Medulla oblongata (tissue), 1 donor: ENCODE measurements around the gene SST.
"Not testable (repeated sequence)": the region's sequence is repeated elsewhere in the genome, so short reads cannot be mapped to it uniquely, and the experiment has no call there.

Source experiments
- DNase-seq: peaks from one replicate; pipeline ENCODE4 v3.0.0-alpha.2; 2015; ENCODE audit errors: extremely low spot score

The SST gene

DNA sequence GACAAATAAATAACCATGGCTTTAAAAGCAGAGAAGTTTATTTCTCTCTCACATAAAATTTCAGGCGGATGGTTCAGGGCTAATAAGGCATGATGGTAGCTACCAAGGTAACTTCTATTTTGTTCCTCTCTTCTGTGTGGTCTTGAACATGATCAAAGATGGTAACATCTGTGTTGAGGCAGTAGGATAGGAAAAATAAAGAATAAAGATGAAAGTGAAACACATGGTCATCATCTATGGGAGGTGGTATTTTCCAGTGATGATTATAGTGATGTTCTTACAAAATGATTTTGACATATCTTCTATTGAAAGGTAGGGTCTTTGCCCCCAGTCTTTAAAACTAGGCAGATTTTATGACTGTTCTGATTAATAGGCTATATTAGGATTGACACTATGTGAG lies 14.2 kb upstream of the SST start:
- no peak for DNase-seq

DNA sequence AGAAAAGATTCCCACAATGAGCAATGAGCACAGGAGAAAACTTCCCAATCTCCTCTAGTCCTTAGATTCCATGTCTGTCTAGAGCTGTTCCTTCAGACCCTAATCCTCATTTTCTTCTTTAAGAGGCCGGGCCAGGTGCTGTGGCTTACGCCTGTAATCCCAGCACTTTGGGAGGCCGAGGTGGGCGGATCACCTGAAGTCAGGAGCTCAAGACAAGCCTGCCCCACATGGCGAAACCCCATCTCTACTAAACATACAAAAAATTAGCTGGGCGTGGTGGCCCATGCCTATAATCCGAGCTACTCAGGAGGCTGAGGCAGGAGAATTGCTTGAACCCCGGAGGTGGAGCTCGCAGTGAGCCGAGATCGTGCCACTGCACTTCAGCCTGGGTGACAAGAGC lies 11.6 kb upstream of the SST start:
- DNase-seq, result not testable (repeated sequence)

DNA sequence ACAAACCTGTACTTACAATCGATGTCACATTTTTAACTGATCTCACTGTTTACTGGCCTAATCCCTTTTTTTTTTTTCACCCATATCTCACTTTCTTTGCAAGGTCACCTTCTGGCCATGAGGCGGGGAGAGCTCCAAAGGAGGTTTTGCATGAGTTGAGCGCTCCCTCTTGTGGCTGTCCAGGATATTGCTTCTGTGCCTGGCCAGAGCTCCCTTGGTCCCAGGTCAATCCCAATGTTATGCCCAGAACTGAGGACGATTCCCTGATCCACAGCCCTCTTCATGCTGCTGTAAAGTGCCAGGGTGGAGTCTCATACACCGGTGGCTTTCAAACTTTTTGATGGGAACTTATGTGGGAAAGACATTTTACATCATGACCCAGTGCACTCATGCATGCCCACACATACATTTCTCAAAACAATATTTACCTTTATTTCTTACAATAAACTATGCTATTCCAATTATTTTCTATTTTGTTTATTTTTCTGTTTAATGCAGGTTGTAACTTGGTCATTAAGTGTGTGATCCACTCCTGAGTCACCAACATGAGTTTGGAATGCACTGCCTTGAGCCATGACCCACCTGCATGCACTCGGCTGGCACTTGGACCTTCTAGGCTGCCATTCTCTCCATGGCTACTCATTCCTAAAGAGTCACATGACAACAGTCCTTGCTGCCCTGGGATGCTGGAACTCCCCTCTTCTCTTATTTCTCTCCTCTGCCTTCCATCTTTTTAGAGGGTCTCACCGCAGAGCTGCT lies 9.6 kb upstream of the SST start:
- DNase-seq, result peak; percentile 85

DNA sequence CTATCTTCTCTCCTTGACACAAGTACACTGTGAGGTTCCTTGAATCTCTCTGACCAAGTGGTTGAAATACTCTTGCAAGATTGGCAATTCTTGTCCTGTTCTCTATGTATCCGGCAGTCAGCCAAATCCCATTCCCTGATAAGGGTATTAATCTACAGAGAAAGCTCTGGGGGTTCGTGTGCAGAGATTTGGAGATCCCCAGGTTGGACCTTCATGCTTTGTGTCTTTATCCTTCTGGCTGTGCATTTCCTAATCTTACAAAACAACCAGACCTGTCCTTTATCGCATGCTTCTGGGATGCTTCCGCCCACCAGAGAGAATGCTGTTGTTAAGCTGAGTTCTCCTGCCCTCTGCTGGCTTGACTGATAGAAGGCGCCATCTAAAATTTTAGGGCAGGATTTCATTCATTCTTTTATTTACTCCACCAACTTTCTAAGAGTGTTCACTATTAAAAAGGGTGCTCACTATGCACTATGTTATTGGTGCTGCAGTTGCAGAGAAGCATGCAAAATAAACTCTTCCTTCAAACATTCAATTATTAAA lies 8.6 kb upstream of the SST start:
- DNase-seq, result peak; percentile 64

DNA sequence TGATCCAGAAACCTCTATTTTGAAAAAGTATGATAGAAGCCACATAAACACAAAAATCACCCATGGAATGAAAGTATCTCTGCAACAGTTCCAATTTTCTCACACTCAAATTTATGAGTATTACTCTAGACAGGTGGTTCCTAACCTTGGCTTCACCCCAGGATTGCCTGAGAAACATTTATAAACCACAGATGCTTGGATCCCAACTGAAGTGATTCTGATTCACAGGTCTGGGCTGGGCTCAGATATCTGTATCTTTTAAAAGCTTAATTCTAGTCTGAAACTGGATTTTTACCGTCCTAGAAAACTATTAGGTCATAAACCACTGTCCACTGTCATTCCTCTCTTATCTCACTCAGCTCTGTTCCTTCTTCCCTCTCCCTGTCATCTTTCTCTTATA lies 7.4 kb upstream of the SST start:
- no peak for DNase-seq

DNA sequence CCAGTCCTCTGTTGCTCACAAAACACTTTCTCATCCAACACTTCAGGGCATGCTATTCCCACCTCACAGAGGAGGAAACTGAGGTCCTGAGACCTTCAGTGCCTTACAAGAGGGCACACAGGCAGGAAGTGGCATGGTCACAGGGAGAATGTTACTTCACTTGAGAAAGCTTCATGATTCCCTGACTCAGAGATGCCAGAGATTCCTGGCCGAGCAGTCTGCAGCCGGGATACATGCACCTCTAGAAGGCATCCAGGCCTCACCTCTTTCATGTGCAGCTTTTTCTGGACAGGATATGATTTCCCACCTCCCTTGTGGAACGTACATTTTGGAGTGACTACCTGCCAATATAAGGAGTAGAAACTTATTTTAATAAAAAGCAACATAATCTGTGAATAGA lies 2.8 kb upstream of the SST start:
- no peak for DNase-seq

DNA sequence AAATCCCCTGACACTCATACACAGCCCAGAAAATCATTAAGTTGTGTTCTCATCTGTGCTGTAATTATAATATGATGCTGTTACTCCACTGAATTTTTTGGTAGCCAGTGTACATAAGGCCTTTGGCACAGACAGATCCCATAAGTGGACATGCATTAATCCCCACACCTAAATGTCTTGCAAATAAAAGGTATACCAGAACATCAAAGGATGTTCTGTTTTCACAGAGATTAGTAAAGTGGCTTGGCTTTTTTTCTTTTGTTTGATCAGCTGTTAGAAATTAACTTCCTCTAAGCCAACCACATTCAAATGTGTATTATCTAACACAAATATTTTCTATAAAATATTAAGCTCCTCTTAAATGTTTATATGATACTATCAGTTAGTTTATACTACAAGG lies 2.7 kb downstream of the SST start:
- DNase-seq, result no peak

DNA sequence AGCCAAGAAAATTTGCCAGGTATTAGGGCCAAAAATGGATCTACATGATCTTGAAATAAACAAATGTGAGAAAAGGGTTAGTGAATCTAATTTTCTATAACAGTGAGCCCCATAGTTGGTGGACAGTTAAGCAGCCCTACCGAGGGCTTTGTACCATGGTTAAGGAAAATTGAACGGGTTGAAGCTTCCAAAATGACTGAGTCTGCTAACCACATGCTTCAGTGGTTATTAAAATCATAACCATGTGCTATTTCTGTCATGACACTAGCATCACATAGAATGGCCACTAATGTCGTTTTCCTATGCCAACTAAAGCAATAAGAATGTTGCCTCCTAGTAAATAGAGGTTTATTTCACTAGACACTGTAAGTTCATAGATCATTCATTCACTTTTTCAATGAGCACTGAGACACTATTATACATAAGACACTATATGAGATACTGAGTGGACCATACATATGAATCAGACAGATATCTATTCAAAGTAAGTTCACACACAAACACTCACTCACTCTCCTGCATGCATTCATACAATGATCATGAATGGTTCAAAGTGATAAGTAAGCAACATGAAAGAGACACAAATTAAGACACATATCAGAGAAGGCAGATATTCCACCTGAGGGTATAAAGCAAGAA lies 4.3 kb downstream of the SST start:
- no peak for DNase-seq

DNA sequence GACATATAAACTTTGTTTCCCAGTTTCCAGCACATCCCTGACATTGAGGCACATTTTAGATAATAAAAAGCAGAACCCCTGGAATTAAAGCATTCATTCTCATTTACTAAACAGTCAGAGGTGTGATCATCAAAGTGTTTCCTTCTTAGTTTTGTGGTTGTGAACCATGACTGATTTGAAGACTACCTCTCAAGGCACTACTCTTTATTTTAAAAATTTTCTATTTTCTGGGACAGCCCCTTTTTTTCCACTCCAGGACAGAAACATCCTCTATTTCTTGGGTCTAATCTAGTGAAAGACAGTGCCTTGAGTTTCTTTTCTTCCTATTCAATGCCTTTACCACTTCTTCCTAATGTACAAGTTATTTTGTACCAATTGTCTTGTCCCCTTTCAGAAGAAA lies 5.2 kb downstream of the SST start:
- no peak for DNase-seq

DNA sequence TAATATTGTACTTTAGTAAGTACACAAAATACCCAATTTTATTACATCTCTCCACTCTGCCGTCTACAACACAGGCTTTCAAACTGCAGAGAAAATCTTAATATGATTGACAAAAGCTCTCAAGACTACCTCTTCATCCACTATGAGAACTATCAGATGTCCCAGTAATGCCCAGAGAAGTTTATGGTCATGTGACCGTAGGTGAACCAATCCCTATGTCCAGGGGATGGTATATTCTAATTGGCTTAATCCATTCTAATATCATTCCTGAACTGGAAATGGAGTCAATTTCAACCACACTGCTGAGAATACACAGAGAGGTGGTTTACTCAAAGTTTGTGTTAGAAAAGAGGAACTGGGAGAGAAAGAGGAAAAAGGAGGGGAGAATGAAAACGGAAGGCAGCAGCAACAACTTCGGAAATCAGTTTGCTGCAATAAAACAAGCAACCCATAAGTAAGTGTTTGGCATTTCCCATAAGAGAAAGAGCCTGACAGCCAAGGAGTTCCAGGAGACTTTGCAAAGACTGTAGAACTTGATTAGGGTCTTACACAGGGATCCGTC lies 7.3 kb downstream of the SST start:
- no peak for DNase-seq

DNA sequence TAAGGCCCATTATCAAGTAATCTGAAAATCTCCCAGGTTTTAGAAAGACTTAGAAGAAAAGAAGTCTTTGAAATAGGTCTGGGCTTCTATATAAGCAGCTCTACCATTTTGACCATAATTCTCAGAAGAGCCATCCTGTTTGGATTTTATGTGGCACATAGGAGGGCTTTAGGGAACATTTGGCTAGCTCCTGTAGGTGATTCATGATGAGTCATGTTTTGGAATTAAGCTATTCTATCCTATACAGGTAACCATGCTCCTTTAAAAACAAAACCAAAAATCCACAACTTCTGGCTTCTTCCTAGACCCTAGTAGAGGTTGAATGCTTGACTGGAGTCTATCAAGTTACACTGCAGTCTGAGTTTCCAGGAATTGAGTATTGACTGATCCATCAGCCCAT lies 8.9 kb downstream of the SST start:
- DNase-seq, result no peak

DNA sequence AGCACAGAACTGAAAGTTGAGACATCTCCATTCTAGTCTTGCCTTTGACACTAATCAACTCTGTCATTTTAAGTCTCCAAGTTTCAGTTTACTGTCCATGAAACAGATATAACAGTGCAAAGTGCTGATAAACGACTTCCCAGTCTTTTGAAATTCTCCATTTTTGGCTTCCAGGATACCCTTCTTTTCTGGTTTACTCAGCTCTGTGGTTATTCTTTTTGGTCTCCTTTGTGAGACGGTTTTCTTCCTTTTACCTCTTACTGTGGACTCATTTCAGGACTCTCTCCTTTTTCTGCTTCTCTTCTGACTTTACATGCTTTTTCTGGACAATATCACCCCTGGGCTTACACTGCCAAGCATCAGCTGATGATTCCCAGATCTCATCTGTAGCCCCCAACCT lies 18.9 kb downstream of the SST start:
- DNase-seq, result no peak

DNA sequence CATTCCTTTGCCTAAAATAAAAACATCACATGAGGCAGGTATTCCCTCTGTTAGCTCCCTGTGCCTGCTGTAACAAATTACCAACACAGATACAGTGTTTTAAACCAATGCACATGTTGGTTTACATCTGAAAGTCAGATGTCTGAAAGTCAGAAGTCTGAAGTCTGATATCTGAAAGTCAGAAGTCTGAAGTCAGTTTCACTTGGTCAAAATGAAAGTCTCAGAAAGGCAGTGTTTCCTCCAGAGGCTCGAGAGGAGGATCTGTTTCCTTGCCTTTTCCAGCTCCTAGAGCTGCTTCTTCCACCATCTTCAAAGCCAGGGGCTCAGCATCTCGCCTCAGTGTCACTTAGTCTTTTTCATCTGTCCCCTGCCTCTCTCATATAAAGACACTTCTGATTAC lies 22.0 kb downstream of the SST start:
- peak; percentile 16 for DNase-seq

DNA sequence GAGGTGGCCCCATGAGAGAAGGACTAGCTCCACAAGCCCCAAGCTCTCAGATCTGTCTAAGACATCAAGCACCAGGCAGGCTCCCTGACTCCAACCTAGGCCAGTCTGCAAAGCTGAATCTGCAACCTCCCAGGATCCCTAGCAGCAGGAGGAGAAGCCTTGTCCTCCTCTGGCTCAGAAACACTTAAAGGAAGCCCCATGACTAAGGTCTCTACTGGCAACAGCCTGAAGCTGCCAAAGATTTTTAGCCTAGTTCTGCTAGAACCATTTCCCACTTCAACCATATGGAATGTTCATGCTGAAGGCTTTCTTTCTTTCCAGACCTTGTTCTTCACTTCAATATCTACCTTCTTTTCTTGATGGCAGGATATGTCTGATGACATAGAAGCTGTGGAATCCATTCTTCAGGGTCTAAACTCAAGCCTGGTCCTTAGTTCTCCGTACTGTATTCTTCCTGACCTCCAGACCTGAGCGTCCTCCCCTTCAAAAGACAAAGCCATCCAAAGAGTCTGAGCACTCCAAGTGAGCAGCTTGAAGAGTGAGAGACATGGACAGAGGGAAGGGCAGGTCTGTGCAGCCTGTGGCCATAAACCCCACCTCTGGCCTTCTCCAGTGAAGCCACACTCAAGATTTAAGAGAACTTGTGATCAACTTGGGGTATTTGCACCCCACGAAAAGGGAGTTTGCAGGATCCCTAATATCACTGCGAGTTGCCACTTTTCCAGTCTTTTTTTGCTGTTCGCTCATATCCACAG lies 23.1 kb downstream of the SST start:
- DNase-seq, result no peak

DNA sequence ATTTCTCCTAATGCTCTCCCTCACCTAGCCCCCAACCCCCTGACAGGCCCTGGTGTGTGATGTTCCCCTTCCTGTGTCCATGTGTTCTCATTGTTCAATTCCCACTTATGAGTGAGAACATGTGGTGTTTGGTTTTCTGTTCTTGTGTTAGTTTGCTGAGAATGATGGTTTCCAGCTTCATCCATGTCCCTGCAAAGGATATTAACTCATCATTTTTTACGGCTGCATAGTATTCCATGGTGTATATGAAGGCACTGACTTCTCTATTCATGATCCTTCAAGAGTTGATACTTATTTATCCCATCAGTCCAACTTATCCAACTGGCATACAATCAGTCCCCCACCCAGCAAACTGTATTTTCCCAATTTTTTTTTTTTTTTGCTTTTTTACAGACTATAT lies 24.8 kb downstream of the SST start:
- not testable (repeated sequence) for DNase-seq

DNA sequence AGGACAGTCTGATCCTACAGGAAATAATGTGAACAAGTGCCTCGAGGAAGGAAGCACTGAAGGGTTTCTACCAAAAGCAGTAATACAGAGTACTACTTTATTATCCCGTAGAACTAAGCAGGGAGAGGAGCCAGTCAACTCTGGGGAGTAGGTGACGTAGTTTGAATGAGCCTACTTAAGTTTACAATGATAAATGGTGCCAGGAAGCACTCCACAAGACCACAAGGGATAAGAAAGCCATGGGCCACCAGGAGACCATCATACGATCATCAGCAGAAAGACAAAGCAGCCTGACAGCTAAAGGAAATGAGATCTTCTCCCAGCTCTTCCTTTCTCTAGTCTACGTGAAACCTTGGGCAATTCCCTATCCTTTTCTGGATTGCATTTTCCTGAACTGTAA lies 27.3 kb downstream of the SST start:
- DNase-seq, result no peak

DNA sequence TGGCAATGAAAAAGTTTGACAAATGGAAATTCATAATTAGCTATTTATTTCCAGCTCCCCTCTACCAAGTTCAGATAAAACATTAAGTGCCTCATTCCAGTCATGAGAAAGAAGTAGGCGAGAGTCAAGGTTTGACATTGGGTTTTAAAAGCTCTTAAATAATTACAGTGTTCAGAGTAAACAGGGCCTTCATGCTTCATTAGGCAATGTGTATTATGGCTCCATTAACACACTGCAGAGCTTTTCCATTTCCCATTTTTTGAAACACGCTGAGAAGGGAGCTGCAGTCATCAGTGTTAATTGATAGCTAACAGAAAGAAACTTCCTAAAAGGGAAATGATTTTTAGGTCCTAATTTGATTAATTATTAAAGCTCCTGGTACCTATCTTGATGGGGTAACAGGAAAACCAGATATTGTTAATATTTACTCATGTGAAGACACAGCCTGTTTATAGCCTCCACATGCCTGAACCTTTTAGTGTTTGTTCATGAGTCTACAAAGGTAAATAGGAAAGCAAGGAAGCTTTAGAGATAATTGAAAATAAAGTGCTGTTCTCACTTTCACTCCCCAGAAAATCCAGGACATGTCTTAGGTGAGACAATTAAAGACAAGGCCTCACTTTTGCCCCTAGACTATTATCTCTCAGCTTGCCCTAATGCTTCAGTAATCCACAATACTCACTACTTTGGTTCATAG lies 28.7 kb downstream of the SST start:
- DNase-seq, result no peak

DNA sequence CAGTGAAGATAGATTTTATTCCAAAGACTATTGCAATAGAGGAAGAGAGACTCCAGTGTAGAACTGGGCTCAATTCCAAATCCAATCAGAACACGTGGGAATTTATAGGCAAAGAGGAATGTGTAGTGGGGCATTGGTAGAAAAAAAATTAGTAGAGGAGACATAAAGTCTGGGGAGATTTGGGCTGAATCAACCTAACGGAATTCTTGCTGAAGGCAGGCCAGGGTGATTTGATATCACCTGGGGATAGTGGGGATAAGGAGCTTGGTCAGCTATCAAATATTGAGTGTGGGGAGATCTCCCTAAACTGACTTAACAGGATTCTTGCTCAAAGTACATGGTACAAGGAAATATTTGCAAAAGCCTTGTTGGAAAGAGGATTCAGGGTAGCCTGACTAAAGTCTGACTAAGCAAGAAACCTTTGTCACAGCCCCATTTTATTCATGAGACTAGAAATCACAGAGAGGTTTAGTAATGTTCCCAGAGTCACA lies 29.6 kb downstream of the SST start:
- no peak for DNase-seq

DNA sequence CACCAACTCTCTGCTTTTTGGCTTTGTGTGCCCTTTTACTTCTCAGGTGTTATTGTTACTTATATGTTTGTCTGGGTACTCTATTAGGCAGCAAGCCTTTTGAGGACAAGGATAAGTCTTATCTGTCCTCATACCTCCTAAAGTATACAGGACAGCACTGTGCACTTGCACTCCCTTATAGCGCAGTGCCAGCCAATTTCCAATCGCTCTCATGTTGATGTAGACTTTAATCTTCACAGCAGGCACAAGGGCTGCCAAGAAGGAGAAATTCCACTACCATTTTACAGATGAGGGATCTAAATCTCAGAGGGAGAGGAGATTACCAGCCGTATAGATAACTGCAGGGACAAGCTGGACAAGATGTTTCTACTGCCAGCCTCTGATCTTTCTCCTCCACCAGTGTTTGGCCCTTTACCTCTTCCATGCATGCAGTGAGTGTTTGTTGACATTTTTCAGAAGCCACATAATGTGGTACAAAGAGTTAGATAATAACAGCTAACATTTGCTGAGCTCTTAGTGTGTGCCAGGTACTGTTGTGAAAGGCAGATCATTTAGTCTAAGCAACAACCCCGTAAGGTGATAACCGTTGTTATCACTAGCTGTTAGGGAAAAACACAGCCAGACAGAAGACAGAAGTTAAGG lies 30.1 kb downstream of the SST start:
- no peak for DNase-seq

DNA sequence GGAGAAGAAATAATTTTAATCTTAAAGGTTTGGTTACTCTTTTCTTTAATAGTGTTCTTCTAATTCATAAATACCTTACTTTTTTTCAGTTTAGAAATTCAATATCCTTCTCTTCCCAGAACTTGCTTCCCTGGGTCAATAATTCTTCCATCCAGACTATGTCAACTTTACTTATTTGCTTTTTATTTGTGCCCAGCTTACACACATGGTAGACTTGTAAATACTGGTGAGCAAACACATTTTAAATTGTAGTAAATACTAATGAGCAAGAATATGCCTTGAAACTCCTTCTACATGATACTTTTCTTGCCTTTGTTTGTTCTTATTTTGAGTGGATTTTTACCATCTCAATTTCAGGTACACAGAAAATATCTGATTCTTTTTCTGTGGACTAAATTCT lies 33.7 kb downstream of the SST start:
- DNase-seq, result no peak

DNA sequence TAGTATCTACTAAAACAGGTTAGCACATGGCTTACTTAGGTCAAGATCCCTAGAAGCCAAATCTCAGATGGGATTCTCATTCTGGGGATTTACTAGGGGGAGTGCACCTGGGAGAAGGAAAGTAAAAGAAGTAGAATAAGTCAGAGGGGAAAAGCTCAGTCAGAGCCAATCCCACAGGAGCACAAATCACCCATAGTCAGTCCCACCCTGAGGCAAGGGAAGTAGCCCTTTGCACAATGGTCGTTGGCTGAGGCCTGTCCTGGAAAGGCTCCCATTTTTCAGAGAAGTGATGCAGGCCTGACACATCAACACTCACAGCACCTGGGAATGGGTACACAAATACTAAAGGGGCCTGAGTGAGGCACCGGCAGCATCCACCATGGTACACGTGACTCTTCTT lies 39.8 kb downstream of the SST start:
- no peak for DNase-seq
